HG02981 (cell line): ENCODE data around the gene SND1.

Experiments
- ATAC-seq: cut with Tn5 transposase; IDR thresholded peaks from one replicate; pipeline ENCODE4 v1.9.1; 2021; ENCODE audit warnings: mild to moderate bottlenecking, moderate library complexity; ENCODE audit not compliant: unreplicated experiment

The SND1 gene

DNA sequence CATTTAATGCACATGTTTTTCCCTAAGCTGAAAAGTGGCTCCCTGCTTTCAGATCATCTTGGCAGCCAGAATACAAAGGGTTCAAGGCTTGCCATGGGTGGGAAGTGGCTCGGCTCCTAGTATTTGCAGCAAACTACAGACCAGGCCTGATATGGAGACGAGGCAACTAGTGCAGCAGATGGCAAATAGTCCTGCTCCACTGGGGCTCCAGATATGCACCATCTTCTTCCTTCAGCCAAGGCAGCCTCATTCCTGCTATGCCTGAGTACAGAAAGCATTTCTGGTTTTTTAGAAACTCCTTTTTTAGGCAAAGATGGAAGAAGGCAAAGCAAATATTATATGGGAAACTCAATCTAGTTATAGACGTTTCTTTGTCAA is 355.3 kb downstream of the SND1 start:
- ATAC-seq = no peak

DNA sequence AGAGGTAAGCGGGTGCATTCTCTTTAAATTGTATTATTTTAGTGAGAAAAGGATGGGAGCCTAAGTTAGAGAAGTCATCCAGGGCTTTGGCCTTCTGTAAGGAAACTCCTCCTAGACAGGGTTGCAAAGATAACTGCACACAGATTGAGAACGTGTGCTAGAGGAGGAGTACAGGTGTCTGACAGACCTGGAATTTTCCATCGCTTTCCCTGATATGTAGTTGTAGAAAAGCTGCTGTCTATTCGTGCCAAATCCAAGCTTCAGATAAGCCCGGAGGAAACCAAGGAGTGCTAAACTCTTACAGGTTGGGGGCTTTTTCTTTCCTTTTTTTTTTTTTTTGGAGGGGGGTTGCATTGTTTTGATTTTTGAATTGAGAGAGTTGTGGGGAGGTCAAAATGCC is 356.1 kb downstream of the SND1 start:
- no peak for ATAC-seq

DNA sequence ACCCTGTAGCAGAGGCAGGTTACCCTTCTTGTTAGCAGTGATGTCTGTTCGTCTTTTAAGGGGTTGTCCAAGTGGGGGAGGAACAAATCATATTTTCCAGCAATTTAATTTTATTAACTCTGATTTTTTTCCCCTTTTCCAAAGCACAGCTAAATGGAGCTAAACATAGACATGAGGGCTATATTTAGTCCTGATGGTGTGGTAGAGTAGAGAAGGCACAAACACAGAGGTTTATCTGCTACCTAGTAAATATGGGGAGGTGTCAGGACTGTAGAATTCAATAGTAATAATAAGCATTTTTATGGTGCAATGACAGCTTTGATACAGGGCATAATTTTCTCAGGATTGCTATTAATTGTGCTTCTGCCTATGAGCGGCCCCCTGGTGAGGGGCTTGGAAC is 356.8 kb downstream of the SND1 start:
- no peak for ATAC-seq

DNA sequence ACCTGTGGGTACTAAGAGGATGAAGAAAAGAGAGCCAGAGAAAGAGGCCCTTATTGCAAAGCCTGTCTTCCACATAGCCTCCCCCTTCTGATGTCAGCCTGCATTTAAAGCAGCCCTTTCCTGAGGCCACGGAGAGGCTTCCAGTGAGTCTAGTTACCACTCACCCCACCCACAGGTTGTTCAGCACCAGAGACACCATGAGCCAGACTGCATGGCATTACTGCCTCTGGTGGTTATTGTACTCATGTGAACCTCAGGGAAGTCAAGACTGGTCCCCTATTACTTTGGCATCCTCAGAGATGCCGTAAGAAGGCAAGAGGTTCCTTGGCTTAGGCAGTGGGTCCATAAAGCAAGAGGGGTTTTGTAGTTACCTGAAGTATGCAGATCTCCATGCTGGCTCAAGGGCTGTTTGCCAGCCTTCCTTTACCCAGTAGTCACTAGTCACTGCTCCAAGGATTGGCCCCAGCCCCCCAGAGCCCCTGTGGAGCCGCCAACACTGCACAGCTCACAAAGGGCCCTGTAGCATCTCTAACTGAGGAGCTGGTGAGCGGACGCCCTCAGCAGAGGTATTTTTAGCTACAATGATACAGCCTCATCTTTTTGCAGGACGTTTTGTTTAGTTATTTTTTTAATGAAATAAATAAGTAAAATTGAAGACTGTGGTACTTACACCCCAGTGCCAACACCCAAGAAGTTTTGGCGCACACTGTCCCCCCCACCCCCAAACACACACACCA is 358.6 kb downstream of the SND1 start:
- ATAC-seq = no peak

DNA sequence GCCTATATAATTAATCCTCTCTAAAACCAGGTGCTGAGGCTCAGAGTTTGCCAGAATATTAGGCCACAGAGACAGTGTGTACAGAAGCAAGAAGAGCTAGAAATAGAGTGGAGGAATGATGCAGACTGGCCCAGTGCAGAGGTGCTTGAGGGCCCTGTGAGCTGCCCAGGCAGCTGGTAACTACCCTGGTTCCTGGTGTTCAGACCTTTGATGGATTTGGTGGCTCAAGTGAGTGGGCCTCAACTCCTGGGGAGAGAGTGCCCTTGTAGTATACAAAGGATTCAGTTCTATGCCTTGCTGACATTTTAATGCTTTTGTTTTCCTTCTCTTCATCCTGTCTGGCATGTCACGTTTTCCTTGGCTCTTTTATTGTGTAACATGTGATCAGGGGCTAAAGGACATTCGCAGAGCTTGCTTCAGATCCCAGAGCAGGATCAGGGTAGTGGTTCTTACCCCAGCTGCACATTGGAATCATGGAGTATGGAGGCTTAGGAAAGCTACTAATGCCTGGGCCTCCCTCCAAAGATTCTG is 359.2 kb downstream of the SND1 start:
- no peak for ATAC-seq

DNA sequence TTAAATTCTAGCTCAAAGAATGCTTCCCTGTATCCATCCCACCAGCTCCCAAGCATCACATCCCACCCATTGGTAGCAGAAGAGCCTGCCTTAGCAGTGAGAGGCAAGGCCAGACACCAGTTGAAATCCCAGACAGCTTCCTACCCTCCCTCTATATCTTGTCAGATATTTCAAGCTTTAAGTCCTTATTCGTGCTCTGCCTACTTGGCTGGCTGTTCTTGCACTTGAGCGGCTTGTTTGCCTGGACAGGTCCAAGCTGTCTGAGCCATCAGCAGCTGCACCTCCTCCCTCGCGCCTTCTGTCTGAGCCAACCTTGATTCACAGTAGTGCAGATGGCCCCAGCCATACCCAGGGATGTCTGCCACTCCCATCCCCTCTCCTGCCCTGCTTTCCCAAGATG is 362.8 kb downstream of the SND1 start:
- no peak for ATAC-seq

DNA sequence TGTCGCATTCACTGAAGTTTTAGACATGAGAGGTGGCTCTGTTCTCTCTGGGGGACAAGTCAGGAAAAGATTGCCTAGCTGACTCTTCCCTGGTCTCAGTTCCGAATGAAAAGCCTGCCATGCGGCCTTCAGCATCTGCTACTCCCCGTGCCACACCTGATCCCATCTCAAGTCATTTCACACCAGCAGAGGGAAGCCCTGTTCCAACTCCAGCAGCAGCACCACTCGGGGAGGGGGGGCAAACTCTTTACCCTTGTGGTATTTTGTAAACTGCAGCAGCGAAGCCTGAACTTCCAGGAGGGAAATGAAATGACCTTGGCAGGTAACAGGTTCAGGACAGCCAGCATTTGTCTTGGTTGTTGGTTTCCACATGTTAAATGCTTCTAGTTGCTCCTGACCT is 365.5 kb downstream of the SND1 start:
- ATAC-seq = no peak

DNA sequence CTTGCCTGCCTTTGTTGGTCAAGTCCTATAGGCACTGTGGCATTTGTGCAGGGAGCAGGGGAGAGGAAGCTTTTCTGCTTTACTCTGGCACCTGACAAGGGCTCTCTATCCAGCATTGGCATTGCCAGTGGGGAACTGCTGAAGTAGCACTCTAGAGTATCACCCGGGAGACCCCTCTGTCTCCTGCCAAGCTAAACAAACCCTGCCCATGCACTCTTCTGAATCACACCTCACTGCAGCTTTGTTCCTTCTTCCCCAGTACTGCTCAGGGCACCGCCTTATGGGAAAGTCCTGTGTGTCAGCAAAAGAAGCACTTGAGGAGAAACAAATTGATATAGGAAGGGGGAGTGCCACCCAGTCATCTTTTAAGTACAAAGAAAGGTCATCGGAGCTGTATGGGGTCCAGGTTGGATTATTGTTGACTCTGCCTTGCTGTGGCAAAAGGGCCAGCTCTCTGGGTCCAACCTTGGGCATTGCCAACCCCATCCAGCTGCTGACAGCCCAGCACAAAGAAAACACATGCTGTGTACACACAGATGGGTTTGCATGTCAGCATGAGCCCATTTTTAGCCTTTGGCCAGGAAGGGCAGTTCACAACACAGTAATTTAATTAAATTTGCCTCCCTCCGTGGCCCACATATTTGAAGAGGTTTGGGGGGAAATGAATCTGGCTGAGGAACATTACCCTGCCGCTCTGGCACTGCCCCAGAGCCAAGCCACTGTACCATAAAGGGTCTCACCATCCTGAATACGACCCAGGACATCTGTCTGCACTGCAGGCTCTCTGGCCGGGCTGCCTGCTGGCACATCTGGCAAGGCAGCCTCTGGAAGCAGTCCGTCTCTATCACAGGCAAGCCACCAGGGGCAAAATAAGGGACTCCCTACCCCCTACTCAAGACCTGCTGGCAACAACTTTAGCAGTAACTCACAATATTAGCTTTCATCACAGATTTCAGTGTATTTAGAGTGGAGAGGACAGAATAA is 366.2 kb downstream of the SND1 start:
- no peak for ATAC-seq

DNA sequence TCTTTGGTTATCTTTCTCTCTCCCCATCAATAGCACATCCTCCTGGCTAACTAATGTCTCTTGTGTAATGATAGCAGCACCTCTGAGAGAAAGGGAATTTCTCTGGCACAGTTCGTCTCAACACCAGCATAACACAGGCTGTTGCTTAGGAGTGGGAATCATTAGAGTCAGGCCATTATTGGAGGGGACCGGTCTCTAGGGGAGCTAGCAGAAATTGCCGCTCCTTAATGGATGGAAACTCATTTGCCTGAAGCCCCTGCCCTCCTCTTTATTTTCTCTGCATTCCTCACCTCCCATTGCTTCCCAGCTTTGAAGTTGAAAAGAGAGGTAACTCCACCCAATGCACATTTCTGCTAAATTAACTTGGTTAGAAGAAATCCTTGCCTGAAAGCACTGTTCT is 367.3 kb downstream of the SND1 start:
- no peak for ATAC-seq

DNA sequence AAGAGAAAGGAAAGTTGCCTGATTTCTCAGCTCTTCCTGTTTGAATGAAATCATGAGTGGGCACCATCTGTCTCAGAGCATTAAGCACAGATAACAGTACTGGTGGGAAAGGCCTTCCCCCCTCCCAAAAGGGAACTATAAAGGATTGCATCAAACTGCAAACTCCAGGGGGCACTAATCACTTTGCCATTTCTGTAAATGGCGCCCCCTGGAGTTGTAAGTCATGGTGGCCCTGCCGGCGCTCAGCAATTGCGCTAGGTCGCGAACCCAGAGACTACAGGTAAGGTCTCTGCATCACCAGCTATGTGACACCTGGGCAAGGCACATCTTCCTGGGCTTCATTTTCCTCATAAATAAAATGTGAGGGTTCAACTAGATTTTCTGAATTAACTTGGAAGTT is 368.2 kb downstream of the SND1 start:
- ATAC-seq = no peak

DNA sequence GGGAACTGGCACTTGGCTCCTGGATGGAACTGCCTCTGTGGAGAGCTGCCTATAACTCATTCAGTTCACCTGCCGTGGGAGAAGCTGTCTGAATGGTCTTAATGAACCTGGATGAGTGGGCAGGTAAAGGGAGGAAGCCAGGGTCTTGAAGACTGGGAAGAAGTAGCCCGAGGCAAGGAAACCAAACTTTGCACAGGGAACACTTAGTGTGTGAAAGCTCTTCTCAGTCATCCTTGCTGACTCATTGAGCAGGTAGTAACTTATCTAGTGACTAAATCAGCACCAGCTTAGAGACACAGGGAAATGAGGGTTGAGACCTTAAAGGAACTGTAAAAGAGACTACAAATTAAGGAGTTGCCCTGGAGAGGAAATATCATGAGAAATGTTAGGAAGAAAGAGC is 369.4 kb downstream of the SND1 start:
- ATAC-seq = no peak

DNA sequence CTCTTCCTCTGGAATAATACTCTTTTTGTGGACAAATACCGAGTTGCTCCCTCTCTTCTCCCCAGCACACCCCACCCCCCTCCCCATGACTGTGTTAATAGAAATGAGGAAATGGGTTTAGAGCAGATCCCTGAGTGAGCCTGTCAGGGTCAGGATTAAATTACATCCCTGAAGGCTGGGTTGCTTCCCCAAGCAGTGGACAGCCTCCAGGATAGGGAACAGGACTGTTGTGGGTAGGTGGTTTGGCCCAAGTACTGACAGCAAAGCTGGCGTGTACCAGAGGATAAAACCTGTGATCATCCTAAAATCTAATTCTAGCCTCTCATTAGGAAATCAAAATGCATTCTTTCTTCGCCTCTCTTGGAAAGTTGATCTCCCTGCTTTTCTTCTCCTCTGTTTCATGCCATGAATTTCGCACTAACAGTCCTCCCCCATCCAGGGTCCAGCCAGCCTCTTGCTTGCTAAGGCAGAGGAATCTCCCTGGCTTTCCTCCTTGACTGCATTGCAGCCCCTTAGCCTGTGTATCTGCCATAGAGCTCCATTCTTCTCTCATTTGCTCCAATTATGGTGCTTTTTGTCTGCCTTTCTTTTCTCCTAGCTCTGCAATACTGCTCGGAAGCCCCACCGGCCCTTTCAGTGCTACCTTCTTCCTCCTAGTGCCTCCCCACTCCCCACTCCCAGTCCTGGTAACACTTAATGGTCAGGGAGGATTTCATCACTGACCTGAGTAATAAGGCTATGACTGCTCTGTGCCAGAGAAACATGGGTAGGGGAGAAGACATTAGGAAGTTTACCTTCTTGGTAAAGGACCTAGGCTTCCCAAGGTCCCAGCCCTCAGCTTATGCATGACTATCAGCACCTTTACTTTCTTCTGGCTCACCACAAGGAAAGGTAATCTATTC is 370.9 kb downstream of the SND1 start:
- no peak for ATAC-seq

DNA sequence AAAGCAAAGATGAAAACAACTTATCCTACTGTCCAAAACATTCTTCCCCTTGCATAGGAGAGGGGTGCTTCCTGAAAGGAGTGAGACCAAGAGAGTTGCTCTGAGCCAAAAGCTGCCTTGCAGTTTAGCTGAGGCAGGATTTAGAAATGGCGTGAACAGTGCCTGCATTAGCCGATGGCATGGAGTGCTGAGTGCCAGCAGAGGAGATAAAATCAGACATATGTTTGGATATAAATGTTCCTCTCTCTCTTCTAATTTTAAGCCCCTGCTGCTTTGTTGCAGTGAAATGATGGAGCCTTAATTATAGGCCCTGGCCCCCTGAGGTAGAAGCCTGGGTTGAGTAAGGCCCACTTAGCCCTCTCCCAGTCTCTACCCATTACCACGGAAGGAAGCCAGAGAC is 372.2 kb downstream of the SND1 start:
- ATAC-seq = no peak

DNA sequence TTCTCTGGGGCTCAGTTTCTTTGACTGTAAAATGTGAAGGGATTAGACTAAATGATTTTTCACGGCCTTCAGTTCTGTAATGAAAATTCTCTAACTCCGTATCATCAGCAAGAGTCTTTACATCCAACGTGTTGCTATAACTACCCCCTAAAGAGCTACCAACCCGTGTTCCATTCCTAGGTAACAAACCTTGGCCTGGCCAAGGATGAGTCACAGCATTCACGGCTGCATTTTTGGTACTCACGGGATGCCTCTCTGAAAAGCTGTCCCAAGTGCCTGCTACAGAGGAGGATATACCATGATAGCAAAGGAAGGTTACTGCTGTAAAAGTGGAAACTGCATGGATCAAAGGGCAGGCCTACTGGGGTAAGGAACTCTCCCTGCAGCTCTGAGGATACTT is 373.4 kb downstream of the SND1 start:
- no peak for ATAC-seq

DNA sequence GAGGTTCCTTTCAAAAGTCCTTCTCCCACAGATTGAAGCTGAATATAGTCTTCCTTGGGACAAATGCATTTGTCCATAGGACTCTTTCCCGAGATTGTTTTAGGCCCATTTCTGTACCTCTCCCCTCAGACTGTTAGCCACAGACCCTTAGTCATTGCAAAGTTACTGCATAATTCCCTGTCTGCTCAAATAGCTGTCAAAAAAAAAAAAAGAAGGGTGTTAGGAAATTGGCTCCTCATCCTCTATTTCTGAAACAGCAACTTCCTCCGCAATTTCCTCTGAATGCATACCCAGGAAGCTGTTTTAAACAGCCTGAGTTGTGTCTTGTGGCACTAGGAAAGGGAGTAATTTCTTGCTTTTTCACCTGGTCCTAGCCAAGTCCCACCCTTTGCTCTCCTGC is 373.8 kb downstream of the SND1 start:
- no peak for ATAC-seq

DNA sequence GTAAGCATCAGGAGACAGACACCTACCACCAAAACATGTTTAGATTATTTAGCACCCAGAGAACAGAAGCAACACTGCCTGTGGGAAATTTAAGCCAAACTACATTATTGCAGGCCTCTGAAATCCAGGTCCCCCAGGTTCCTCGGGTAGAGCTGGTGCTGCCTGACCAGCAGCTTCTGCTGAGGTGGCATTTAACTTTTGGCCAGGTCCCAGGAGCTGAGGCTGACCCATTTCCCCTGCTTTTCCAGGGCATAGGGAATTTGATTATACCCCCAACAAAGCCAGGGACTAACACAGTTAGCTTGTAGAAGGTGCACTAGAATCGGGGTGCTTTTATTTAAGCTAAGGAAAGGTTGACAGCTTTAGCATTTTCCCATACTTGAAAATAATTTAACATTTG is 374.6 kb downstream of the SND1 start:
- no peak for ATAC-seq

DNA sequence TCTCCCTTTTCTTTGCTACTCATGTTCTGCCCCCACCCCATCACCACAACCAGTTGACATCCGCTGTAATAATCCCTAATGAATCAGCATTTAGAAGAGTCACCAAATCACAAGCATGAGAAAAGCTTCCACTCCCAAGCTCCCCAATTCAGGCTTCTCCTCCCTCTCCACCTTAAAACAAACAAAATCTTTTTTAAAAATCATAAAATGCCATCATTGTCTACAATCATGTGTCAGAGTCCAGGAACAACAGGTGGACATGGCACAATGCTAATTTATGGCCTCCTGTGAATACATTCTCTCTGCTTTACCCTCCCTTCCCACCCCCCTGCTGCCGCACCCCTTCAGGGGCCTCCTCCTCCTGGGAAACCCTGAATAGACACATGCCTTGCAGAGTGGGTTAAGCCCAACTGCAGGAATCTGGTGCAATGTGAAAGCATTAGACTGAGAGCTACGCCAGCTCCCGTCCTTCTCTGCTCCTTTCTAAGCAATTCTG is 375.5 kb downstream of the SND1 start:
- ATAC-seq = no peak

DNA sequence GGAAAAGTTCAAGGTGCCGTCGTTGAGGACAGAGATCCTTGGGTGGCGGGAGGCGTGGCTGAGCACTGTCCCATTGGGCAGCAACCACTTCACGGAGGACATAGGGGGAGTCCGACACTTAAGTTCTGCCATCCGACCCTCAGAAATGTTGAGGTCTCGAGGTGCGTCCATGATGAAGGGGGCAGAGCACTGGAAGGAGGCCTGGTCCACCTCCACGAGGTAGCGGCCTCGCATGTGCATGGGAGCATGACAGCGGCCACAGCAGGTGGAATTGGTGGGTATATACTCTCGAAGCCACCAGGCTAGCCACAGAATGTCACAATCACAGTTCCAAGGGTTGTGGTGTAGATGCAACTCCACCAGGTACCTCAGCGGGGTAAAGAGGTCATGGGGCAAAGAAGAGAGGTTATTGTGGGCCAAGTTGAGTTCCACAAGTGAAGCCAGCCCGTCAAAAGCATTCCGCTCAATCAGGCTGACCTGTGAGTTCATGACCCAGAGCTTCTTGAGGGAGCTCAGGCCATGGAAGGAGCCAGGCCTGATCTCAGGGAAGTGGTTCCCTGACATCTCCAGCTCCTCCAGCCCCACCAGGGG is 377.5 kb downstream of the SND1 start:
- no peak for ATAC-seq

DNA sequence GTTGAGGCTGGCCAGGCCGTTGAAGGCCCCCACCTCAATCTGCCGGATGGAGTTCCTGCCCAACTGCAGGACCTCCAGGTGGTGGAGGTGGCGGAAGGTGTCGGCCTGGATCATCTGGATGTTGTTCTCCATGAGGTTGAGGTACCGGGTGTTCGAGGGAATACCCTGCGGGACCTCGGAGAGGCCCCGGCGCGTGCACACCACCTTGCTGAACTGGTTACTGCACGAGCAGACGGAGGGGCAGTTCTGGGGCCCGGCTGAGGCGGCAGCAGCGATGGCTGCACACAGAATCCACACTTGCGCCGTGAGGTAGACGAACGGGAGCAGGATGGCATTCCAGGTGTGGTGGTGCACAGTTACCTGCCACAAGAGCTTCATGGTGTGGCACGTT is 378.3 kb downstream of the SND1 start:
- ATAC-seq = no peak
